ENCODE results near the gene FAM161A. TPM values are rescaled to one million over a fixed set of nuclear protein-coding genes. Genes with fewer than 3 reads are reported as not detected.

The FAM161A gene
- total RNA-seq, 1 donor from 2014 or later = 3.2 TPM

GRCh38 chr2:61793389-61793836 lies 60.4 kb downstream of the FAM161A start:
- peaks cover 6% of the 10 kb centered on the region for H3K4me1 Mint-ChIP-seq (ENCODE audit: unreplicated experiment)
- DNase-seq (ENCODE audit: extremely low spot score, unreplicated experiment) = no peak
- H3K4me3 Mint-ChIP-seq (ENCODE audit: unreplicated experiment) = peak overlapping the region; percentile 40
- no peaks in the 10 kb centered on the region for H3K36me3 Mint-ChIP-seq (ENCODE audit: unreplicated experiment)
- H3K27ac Mint-ChIP-seq (ENCODE audit: unreplicated experiment) = no peak overlapping the region
- H3K27me3 Mint-ChIP-seq (ENCODE audit: unreplicated experiment) = peaks cover 18% of the 10 kb centered on the region
- TF ChIP-seq CTCF (IDR thresholded peaks at IDR 0.05) = peak; percentile 63
- no peaks in the 10 kb centered on the region for H3K9me3 Mint-ChIP-seq (ENCODE audit: unreplicated experiment)

- no peak for TF ChIP-seq CTCF (IDR thresholded peaks at IDR 0.05)
Measured at GRCh38 chr2:61792355-61792890, 61.4 kb downstream of the FAM161A start.

GRCh38 chr2:61789807-61790602 lies 63.9 kb downstream of the FAM161A start:
- H3K27me3 Mint-ChIP-seq (ENCODE audit: unreplicated experiment) = peaks cover 24% of the 10 kb centered on the region
- no peak for DNase-seq (ENCODE audit: extremely low spot score, unreplicated experiment)
- no peak overlapping the region for H3K27ac Mint-ChIP-seq (ENCODE audit: unreplicated experiment)
- H3K9me3 Mint-ChIP-seq (ENCODE audit: unreplicated experiment) = no peaks in the 10 kb centered on the region
- TF ChIP-seq CTCF (IDR thresholded peaks at IDR 0.05) = no peak
- H3K36me3 Mint-ChIP-seq (ENCODE audit: unreplicated experiment) = no peaks in the 10 kb centered on the region
- H3K4me1 Mint-ChIP-seq (ENCODE audit: unreplicated experiment) = peaks cover 6% of the 10 kb centered on the region
- H3K4me3 Mint-ChIP-seq (ENCODE audit: unreplicated experiment) = no peak overlapping the region

More at GRCh38 chr2:61792355-61792890, 61.4 kb downstream of the FAM161A start:
- peaks cover 21% of the 10 kb centered on the region for H3K27me3 Mint-ChIP-seq (ENCODE audit: unreplicated experiment)
- peaks cover 6% of the 10 kb centered on the region for H3K4me1 Mint-ChIP-seq (ENCODE audit: unreplicated experiment)
- no peak overlapping the region for H3K27ac Mint-ChIP-seq (ENCODE audit: unreplicated experiment)
- H3K4me3 Mint-ChIP-seq (ENCODE audit: unreplicated experiment) = no peak overlapping the region
- no peak for DNase-seq (ENCODE audit: extremely low spot score, unreplicated experiment)
- H3K36me3 Mint-ChIP-seq (ENCODE audit: unreplicated experiment) = no peaks in the 10 kb centered on the region
- H3K9me3 Mint-ChIP-seq (ENCODE audit: unreplicated experiment) = no peaks in the 10 kb centered on the region

GRCh38 chr2:61787941-61788563 lies 65.8 kb downstream of the FAM161A start:
- TF ChIP-seq CTCF (IDR thresholded peaks at IDR 0.05) = no peak
- Mint-ChIP-seq H3K9me3 (ENCODE audit: unreplicated experiment) (no peaks in the 10 kb centered on the region), H3K36me3 (ENCODE audit: unreplicated experiment) (no peaks in the 10 kb centered on the region), H3K27ac (ENCODE audit: unreplicated experiment) (no peak overlapping the region), H3K27me3 (ENCODE audit: unreplicated experiment) (peaks cover 21% of the 10 kb centered on the region), H3K4me3 (ENCODE audit: unreplicated experiment) (no peak overlapping the region), H3K4me1 (ENCODE audit: unreplicated experiment) (no peaks in the 10 kb centered on the region)
- DNase-seq (ENCODE audit: extremely low spot score, unreplicated experiment) = no peak

- H3K4me1 Mint-ChIP-seq (ENCODE audit: unreplicated experiment) = no peaks in the 10 kb centered on the region
- no peak overlapping the region for H3K27ac Mint-ChIP-seq (ENCODE audit: unreplicated experiment)
- H3K27me3 Mint-ChIP-seq (ENCODE audit: unreplicated experiment) = peaks cover 24% of the 10 kb centered on the region
- H3K36me3 Mint-ChIP-seq (ENCODE audit: unreplicated experiment) = no peaks in the 10 kb centered on the region
- no peak for DNase-seq (ENCODE audit: extremely low spot score, unreplicated experiment)
- no peak overlapping the region for H3K4me3 Mint-ChIP-seq (ENCODE audit: unreplicated experiment)
- peaks cover under 1% of the 10 kb centered on the region for H3K9me3 Mint-ChIP-seq (ENCODE audit: unreplicated experiment)
- TF ChIP-seq CTCF (IDR thresholded peaks at IDR 0.05) = no peak
Measured at GRCh38 chr2:61786876-61787275, 67.0 kb downstream of the FAM161A start.

Measured in osteocyte (in vitro differentiated cells).